ENCODE data around the gene ZC3H18. TPM values are rescaled to one million over a fixed set of nuclear protein-coding genes. Genes with fewer than 3 reads are reported as not detected.

ZC3H18 gene
- total and polyA plus RNA-seq, 8 donors: 15.5 to 312 (median 19.0) TPM

DNA sequence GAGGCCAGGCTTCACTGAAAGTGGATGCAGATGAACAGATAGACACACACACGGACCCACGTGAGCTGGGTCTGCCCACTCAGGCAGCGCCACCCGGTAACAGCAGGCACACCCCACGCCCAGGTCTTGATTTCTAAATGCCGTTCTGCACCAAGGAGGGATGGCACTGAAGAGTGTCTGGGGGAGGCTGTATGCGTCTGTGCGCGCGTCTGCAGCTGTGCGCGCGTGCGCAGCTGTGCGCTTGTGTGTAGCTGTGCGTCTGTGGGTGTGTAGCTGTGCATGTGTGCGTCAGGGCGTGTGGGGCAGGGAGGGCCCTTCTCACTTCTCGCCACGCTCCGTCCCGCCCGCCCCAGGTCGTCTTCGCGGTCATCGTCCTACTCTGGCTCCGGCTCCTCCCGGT lies 52.7 kb downstream of the ZC3H18 start:
- intact Hi-C loops (cut with DNase I; ENCODE audit: low total_unique reads): no loop called here
- WGBS, 5 donors: 94 to 97% (median 96%) methylated on average over 28 to 29 of the region's 29 CpGs
- Histone ChIP-seq H3K36me3 (peaks cover 49 to 89% (median 78%) of the 10 kb centered on the region in 4 donors), H3K4me1 (peaks cover 10 to 28% (median 17%) of the 10 kb centered on the region in 4 donors), H3K27ac (no peak overlapping the region), H3K27me3 (no peaks in the 10 kb centered on the region), H3K4me3 (no peak overlapping the region), H3K9me3 (no peaks in the 10 kb centered on the region)
- no peak for DNase-seq
- TF ChIP-seq POLR2AphosphoS5 (IDR thresholded peaks at IDR 0.05) (no peak), POLR2A (IDR thresholded peaks at IDR 0.05) (no peak), EP300 (IDR thresholded peaks at IDR 0.05) (no peak)
- TF ChIP-seq, protein P1, sequence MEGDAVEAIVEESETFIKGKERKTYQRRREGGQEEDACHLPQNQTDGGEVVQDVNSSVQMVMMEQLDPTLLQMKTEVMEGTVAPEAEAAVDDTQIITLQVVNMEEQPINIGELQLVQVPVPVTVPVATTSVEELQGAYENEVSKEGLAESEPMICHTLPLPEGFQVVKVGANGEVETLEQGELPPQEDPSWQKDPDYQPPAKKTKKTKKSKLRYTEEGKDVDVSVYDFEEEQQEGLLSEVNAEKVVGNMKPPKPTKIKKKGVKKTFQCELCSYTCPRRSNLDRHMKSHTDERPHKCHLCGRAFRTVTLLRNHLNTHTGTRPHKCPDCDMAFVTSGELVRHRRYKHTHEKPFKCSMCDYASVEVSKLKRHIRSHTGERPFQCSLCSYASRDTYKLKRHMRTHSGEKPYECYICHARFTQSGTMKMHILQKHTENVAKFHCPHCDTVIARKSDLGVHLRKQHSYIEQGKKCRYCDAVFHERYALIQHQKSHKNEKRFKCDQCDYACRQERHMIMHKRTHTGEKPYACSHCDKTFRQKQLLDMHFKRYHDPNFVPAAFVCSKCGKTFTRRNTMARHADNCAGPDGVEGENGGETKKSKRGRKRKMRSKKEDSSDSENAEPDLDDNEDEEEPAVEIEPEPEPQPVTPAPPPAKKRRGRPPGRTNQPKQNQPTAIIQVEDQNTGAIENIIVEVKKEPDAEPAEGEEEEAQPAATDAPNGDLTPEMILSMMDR (IDR thresholded peaks at IDR 0.05): no peak

DNA sequence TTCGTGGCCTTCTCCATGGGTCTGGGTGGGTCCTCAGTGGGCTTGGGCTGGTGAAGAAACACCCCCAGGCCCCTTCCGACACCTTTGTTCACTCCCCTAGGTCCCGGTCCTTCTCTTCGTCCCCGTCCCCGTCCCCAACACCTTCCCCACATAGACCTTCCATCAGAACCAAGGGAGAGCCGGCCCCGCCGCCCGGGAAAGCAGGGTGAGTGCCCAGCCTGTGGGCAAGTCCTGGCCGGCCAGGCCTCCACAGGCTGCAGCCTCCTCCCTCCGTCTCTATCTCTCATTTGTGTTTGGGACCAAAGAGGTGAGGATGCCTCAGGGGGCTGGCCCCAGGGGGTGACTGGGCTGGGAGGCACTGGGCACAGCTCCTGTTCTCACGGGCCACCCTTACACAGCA lies 53.7 kb downstream of the ZC3H18 start:
- 93 to 98% (median 95%) methylated on average over 11 to 13 of the region's 13 CpGs for WGBS, 5 donors
- Histone ChIP-seq H3K27me3 (no peaks in the 10 kb centered on the region), H3K36me3 (peaks cover 59 to 89% (median 81%) of the 10 kb centered on the region in 4 donors), H3K4me3 (no peak overlapping the region), H3K4me1 (peaks cover 0 to 19% (median 7%) of the 10 kb centered on the region in 4 donors), H3K9me3 (no peaks in the 10 kb centered on the region), H3K27ac (no peak overlapping the region)
- no peak for DNase-seq
- intact Hi-C loops (cut with DNase I; ENCODE audit: low total_unique reads): no loop called here
- TF ChIP-seq POLR2AphosphoS5 (IDR thresholded peaks at IDR 0.05) (no peak), EP300 (IDR thresholded peaks at IDR 0.05) (no peak), POLR2A (IDR thresholded peaks at IDR 0.05) (no peak)
- TF ChIP-seq, protein P1 (IDR thresholded peaks at IDR 0.05): no peak

DNA sequence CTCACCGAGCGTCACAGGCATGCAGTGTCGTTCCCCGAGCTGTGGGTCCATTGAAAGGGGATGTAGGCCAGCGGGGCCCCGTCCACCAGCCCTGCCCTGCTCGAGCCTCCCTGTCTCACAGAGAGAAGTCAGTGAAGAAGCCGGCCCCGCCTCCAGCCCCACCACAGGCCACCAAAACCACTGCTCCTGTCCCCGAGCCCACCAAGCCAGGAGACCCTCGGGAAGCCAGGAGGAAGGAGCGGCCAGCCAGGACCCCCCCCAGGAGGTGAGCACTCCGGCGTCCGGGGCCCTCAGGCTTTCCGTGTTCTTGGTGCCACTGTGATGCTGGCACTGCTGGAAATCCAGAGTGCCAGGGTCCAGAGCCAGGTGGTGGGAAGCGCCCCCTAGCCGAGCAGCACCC lies 54.3 kb downstream of the ZC3H18 start:
- Histone ChIP-seq H3K27me3 (no peaks in the 10 kb centered on the region), H3K4me1 (peaks cover 0 to 12% (median under 1%) of the 10 kb centered on the region in 4 donors), H3K27ac (no peak overlapping the region), H3K4me3 (no peak overlapping the region), H3K9me3 (no peaks in the 10 kb centered on the region), H3K36me3 (peaks cover 62 to 89% (median 84%) of the 10 kb centered on the region in 4 donors)
- intact Hi-C loops (cut with DNase I; ENCODE audit: low total_unique reads): no loop called here
- WGBS, 5 donors: 91 to 95% (median 94%) methylated on average over 9 to 18 of the region's 18 CpGs
- TF ChIP-seq POLR2A (IDR thresholded peaks at IDR 0.05) (no peak), EP300 (IDR thresholded peaks at IDR 0.05) (no peak), POLR2AphosphoS5 (IDR thresholded peaks at IDR 0.05) (no peak)
- TF ChIP-seq, protein P1 (IDR thresholded peaks at IDR 0.05): no peak
- no peak for DNase-seq

DNA sequence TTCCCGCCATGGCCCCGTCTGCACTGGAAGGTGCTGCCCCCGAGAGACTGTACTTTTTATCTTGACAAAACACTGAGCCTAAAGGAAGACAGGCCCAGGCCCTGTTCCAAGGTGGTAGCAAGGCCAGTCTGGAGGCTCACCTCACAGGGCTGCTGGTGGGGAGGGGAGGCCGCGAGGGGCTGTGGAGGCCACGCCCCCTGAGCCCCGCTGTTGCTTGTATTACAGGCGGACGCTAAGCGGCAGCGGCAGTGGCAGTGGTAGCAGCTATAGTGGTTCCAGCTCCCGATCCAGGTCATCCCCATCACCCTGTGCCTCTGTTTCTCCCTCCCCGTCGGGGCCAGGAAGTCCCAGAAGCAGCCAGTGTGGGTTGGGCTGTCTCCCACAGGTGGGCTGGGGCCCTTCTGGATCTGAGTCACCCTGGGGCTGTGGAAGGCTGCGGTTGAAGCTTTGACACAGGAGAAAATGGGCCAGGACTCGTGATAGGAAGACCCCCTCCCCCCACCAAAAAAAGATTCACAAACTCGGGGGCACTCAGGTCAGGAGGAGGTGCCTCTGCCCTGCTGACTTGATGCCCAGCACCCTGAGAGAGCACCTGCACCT lies 54.9 kb downstream of the ZC3H18 start:
- Histone ChIP-seq H3K4me3 (no peak overlapping the region), H3K36me3 (peaks cover 68 to 89% (median 87%) of the 10 kb centered on the region in 4 donors), H3K27ac (no peak overlapping the region), H3K9me3 (no peaks in the 10 kb centered on the region), H3K4me1 (peaks cover 0 to 6% (median 0%) of the 10 kb centered on the region in 4 donors), H3K27me3 (no peaks in the 10 kb centered on the region)
- TF ChIP-seq POLR2A (IDR thresholded peaks at IDR 0.05) (no peak), POLR2AphosphoS5 (IDR thresholded peaks at IDR 0.05) (no peak), EP300 (IDR thresholded peaks at IDR 0.05) (no peak)
- TF ChIP-seq, protein P1 (IDR thresholded peaks at IDR 0.05): no peak
- 75 to 88% (median 81%) methylated on average over 17 of the region's 17 CpGs for WGBS, 5 donors
- intact Hi-C loops (cut with DNase I; ENCODE audit: low total_unique reads): no loop called here
- DNase-seq: no peak

All from stomach (tissue), 9 donors.